Keratinocyte (primary cell): ENCODE measurements around the gene LBX1. TPM values are rescaled to one million over a fixed set of nuclear protein-coding genes. Genes with fewer than 3 reads are reported as not detected.

ENCODE experiments used
- DNase-seq: peaks from one replicate; pipeline ENCODE4 v3.0.0-alpha.2; 2011; ENCODE audit warnings: low read depth, missing footprints, low spot score
- FAIRE-seq: peaks from 2 replicates; lab custom pipeline; 2011; peaks lifted over from hg19 to GRCh38; lab: Jason Lieb, UNC
- H2AFZ ChIP-seq: 2 replicates; pipeline ENCODE4 v1.6.0; 2012; ENCODE audit warnings: low read length, control low read depth, inconsistent platforms; ENCODE audit not compliant: control insufficient read depth
- H3K27ac ChIP-seq: 2 replicates; pipeline ENCODE4 v1.5.1; 2011; ENCODE audit warnings: low read length; ENCODE audit not compliant: control insufficient read depth, insufficient read depth
- H3K27me3 ChIP-seq: 3 replicates; pipeline ENCODE4 v1.6.0; 2011; ENCODE audit warnings: low read length; ENCODE audit not compliant: control insufficient read depth, insufficient read depth; ENCODE audit errors: extremely low read depth
- H3K36me3 ChIP-seq, 2 experiments: 2 replicates in 1 of 2; 3 replicates in 1 of 2; pipeline ENCODE4 v1.5.1; 2011; ENCODE audit warnings: low read length in 2 of 2, mild to moderate bottlenecking in 1 of 2; ENCODE audit not compliant: control insufficient read depth in 2 of 2, insufficient read depth in 2 of 2; ENCODE audit errors: extremely low read depth in 1 of 2
- H3K4me1 ChIP-seq: 3 replicates; pipeline ENCODE4 v1.5.1; 2011; ENCODE audit warnings: low read length; ENCODE audit not compliant: control insufficient read depth, insufficient read depth; ENCODE audit errors: extremely low read depth
- H3K4me2 ChIP-seq: 3 replicates; pipeline ENCODE4 v1.6.0; 2011; ENCODE audit warnings: low read depth, low read length; ENCODE audit not compliant: control insufficient read depth, insufficient read depth; ENCODE audit errors: extremely low read depth
- H3K4me3 ChIP-seq, 3 experiments: fragments of 200-600 bp in 1 of 3; sonication (generic) in 1 of 3; 2 replicates in 2 of 3; 3 replicates in 1 of 3; pipeline ENCODE4 v1.5.1; 2011 to 2016; ENCODE audit warnings: low read length in 3 of 3, mild to moderate bottlenecking in 3 of 3, control low read depth in 2 of 3, inconsistent platforms in 1 of 3, low read depth in 1 of 3, mixed read lengths in 1 of 3, mixed run types in 1 of 3, moderate library complexity in 1 of 3; ENCODE audit not compliant: control insufficient read depth in 2 of 3, insufficient read depth in 2 of 3; ENCODE audit errors: extremely low read depth in 1 of 3
- H3K79me2 ChIP-seq: 2 replicates; pipeline ENCODE4 v1.6.0; 2012; ENCODE audit warnings: low read length; ENCODE audit not compliant: control insufficient read depth, insufficient read depth
- H3K9ac ChIP-seq: 3 replicates; pipeline ENCODE4 v1.6.0; 2011; ENCODE audit warnings: low read length; ENCODE audit not compliant: control insufficient read depth, insufficient read depth; ENCODE audit errors: extremely low read depth
- H3K9me1 ChIP-seq: 3 replicates; pipeline ENCODE4 v1.6.0; 2011; ENCODE audit warnings: low read length; ENCODE audit not compliant: control insufficient read depth, insufficient read depth; ENCODE audit errors: extremely low read depth
- H3K9me3 ChIP-seq: 2 replicates; pipeline ENCODE4 v1.5.1; 2012; ENCODE audit warnings: low read depth, low read length; ENCODE audit not compliant: control insufficient read depth
- H4K20me1 ChIP-seq: 3 replicates; pipeline ENCODE4 v1.6.0; 2011; ENCODE audit warnings: low read length; ENCODE audit not compliant: control insufficient read depth, insufficient read depth; ENCODE audit errors: extremely low read depth
- CTCF ChIP-seq, 3 experiments: IDR thresholded peaks in 1 of 3; conservative IDR thresholded peaks in 1 of 3; optimal IDR thresholded peaks in 1 of 3; 2 replicates in 2 of 3; 3 replicates in 1 of 3; pipeline versions ENCODE3 to v1.5.1; 2011; ENCODE audit warnings: low read length in 3 of 3, mild to moderate bottlenecking in 3 of 3, moderate library complexity in 2 of 3, control low read depth in 1 of 3, inconsistent platforms in 1 of 3; ENCODE audit not compliant: insufficient read depth in 2 of 3; ENCODE audit errors: extremely low read depth in 1 of 3
- EZH2 ChIP-seq: IDR thresholded peaks from one replicate; pipeline ENCODE4 v1.6.1; 2012; ENCODE audit warnings: inconsistent platforms, mild to moderate bottlenecking, low read length, moderate library complexity
- dilution Hi-C: fragments of 300-500 bp; cut with MboI; formaldehyde crosslinking; loops from one replicate; pipeline ENCODE4 v1.7.0; 2020; ENCODE audit warnings: low sequenced_read_pairs; ENCODE audit not compliant: extremely low pct_ligation_motif_present
- polyA plus RNA-seq, 5 experiments: library from polyadenylated mRNA; depleted of rRNA in 3 of 5; stranded (reverse) in 3 of 5; stranded (forward) in 1 of 5; unstranded in 1 of 5; fragments of >200 nt; gene quantifications; 1 replicate in 1 of 5; 2 replicates in 3 of 5; 3 replicates in 1 of 5; pipeline versions ENCODE4 v1.2.1 to v1.2.3, GENCODE V29; 2011 to 2012; ENCODE audit warnings: missing spikeins in 2 of 5, low read depth in 1 of 5, low replicate concordance in 1 of 5

LBX1 gene
- polyA plus RNA-seq, 1 donor (not counting 4 experiments of a cell fraction or from before 2014, with no cell fraction given): not detected

- peaks cover 21% of the 10 kb centered on the region for H3K4me1 ChIP-seq
These were observed 12.8 kb downstream of the LBX1 start for GRCh38 chr10:101216207-101217043.

GRCh38 chr10:101215397-101216206 lies 13.7 kb downstream of the LBX1 start:
- H3K9me3 ChIP-seq: no peaks in the 10 kb centered on the region
- H3K4me1 ChIP-seq: peaks cover 17% of the 10 kb centered on the region
- no peaks in the 10 kb centered on the region for H3K9me1 ChIP-seq
- no peaks in the 10 kb centered on the region for H4K20me1 ChIP-seq
- H3K27me3 ChIP-seq: peaks cover 80% of the 10 kb centered on the region
- H3K79me2 ChIP-seq: no peaks in the 10 kb centered on the region
- FAIRE-seq: no peak
- H2AFZ ChIP-seq: no peak overlapping the region
- no peak overlapping the region for H3K27ac ChIP-seq
- dilution Hi-C loops: no loop called here
- no peak overlapping the region for H3K4me3 ChIP-seq
- H3K4me2 ChIP-seq: no peak overlapping the region
- H3K36me3 ChIP-seq: no peaks in the 10 kb centered on the region
- no peak for DNase-seq
- TF ChIP-seq CTCF (optimal IDR thresholded peaks at IDR 0.05 in 1 of 3, IDR thresholded peaks at IDR 0.05 in 1 of 3, conservative IDR thresholded peaks at IDR 0.05 in 1 of 3; ENCODE audit: extremely low read depth in 1 of 3, insufficient read depth in 2 of 3, low read length in 3 of 3) (no peak), EZH2 (peak; percentile 46)
- H3K9ac ChIP-seq: no peak overlapping the region

More at GRCh38 chr10:101216207-101217043, 12.8 kb downstream of the LBX1 start:
- H3K27me3 ChIP-seq: peaks cover 77% of the 10 kb centered on the region
- no peaks in the 10 kb centered on the region for H3K9me3 ChIP-seq
- no peak for DNase-seq
- no peak for TF ChIP-seq CTCF (optimal IDR thresholded peaks at IDR 0.05 in 1 of 3, IDR thresholded peaks at IDR 0.05 in 1 of 3, conservative IDR thresholded peaks at IDR 0.05 in 1 of 3; ENCODE audit: extremely low read depth in 1 of 3, insufficient read depth in 2 of 3, low read length in 3 of 3)
- peak; percentile 70 for TF ChIP-seq EZH2
- peak overlapping the region; percentile 60 for H3K4me2 ChIP-seq
- no peaks in the 10 kb centered on the region for H3K36me3 ChIP-seq
- H3K4me3 ChIP-seq: peak overlapping the region in 1 of 3 experiments; percentile 20
- no peaks in the 10 kb centered on the region for H3K79me2 ChIP-seq
- H4K20me1 ChIP-seq: no peaks in the 10 kb centered on the region
- no peaks in the 10 kb centered on the region for H3K9me1 ChIP-seq
- no peak overlapping the region for H2AFZ ChIP-seq
- FAIRE-seq: no peak
- H3K27ac ChIP-seq: no peak overlapping the region
- H3K9ac ChIP-seq: no peak overlapping the region
- dilution Hi-C loops: no loop called here
